Liver (tissue), 3 donors: Measurements from ENCODE around the gene EN2.

Experiments
- CTCF ChIP-seq: fragments of 150-350 bp; IDR thresholded peaks from 2 replicates; pipeline ENCODE4 v1.5.1; 2017; ENCODE audit warnings: improper control_type of control experiment, low read depth, low read length; ENCODE audit not compliant: missing input control
- FOXA1 ChIP-seq: IDR thresholded peaks from 2 replicates; pipeline ENCODE4 v1.6.1; 2016; ENCODE audit warnings: antibody characterized with exemption
- FOXA2 ChIP-seq: IDR thresholded peaks from 2 replicates; pipeline ENCODE4 v1.6.1; 2016; ENCODE audit warnings: antibody characterized with exemption
- HNF4A ChIP-seq, 2 donors: conservative IDR thresholded peaks; 2 replicates each; pipeline ENCODE4 v1.6.1; 2016; ENCODE audit warnings: antibody characterized with exemption in 2 of 2, mild to moderate bottlenecking in 2 of 2
- NR2F2 ChIP-seq: IDR thresholded peaks from 2 replicates; pipeline ENCODE4 v1.6.1; 2016; ENCODE audit warnings: antibody characterized with exemption
- RAD21 ChIP-seq, 2 donors: IDR thresholded peaks; 2 replicates each; pipeline ENCODE4 v1.6.1; 2016; ENCODE audit warnings: antibody characterized with exemption in 2 of 2, mild to moderate bottlenecking in 2 of 2
- REST ChIP-seq: IDR thresholded peaks from 2 replicates; pipeline ENCODE4 v1.6.1; 2016; ENCODE audit warnings: antibody characterized with exemption, mild to moderate bottlenecking
- SP1 ChIP-seq: IDR thresholded peaks from 2 replicates; pipeline ENCODE4 v1.6.1; 2018; ENCODE audit warnings: antibody characterized with exemption, mild to moderate bottlenecking
- TAF1 ChIP-seq: conservative IDR thresholded peaks from 2 replicates; pipeline ENCODE4 v1.6.1; 2016; ENCODE audit warnings: antibody characterized with exemption, mild to moderate bottlenecking
- YY1 ChIP-seq: IDR thresholded peaks from 2 replicates; pipeline ENCODE4 v1.6.1; 2016; ENCODE audit warnings: antibody characterized with exemption, mild to moderate bottlenecking
- ZBTB33 ChIP-seq: IDR thresholded peaks from 2 replicates; pipeline ENCODE4 v1.6.1; 2016; ENCODE audit warnings: antibody characterized with exemption
- TF ChIP-seq, protein P1 (sequence below): IDR thresholded peaks from 2 replicates; pipeline ENCODE4 v1.6.1; 2016; ENCODE audit warnings: antibody characterized with exemption
- TF ChIP-seq, protein P2 (sequence below): IDR thresholded peaks from 2 replicates; pipeline ENCODE4 v1.6.1; 2016; ENCODE audit warnings: antibody characterized with exemption
- donor health status: healthy.
- donor health status: healthy.

DNA sequence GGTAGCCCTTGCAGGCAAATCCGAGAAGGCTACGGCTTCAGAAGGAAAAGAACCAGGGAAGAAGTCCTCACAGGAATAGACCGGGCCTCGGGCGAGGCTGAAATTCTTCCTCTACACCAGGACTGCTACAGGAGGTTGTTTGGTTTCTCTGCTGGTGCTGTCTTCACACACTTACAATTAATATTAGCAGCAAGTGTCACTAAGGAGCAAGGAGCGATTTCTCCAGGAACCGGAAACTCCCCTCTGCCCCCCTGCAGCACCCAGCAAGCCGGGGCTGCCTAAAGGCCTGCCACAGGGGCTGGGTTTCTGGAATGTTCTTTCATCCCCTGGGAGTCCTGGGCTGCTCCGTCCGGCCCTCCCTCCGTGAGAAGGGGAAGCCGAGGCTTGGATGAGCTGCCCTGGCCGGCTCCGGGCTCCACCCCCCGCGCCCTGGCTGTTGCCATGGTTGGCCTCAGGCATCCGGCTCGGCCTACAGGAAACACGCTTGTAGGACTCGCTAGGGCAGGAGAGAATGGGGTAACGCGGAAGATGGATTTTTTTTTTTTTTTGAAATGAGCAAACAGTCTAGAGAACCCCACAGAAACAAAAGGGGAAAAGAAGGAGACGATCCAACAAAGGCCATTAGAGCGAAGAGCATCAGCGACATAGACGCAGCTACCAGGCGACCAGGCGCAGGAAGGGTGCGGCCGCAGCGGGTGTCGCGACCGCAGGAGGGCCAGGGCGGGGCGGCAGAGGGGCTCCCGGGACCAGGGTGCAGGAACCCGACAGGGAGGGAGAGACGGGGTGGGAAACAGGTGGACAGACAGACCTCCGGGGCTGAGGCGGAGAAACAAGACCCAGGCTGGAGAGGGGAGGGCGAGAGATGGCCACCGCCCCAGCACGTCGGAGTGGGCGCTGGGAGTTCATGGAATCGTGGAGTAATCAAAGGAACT, 33.0 kb downstream of the EN2 start:
- TF ChIP-seq CTCF (no peak), RAD21 (IDR thresholded peaks at IDR 0.05) (no peak), YY1 (no peak), HNF4A (conservative IDR thresholded peaks at IDR 0.05) (no peak), TAF1 (no peak), SP1 (no peak), NR2F2 (no peak), REST (no peak), FOXA2 (no peak), FOXA1 (no peak), ZBTB33 (no peak)
- TF ChIP-seq, protein P1, sequence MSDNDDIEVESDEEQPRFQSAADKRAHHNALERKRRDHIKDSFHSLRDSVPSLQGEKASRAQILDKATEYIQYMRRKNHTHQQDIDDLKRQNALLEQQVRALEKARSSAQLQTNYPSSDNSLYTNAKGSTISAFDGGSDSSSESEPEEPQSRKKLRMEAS = no peak
- TF ChIP-seq, protein P2, sequence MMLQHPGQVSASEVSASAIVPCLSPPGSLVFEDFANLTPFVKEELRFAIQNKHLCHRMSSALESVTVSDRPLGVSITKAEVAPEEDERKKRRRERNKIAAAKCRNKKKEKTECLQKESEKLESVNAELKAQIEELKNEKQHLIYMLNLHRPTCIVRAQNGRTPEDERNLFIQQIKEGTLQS = no peak
